OCI-LY1 (cell line): ENCODE measurements around the gene ESPNL.

Experiments
- H2AFZ ChIP-seq: fragments of 200-600 bp; sonication (generic), shearing (Covaris generic); 2 replicates; pipeline ENCODE4 v1.6.0; 2014; ENCODE audit warnings: antibody characterized with exemption, mild to moderate bottlenecking, low read length
- H3F3A ChIP-seq: fragments of 200-600 bp; sonication (generic), shearing (Covaris generic); 2 replicates; pipeline ENCODE4 v1.6.0; 2014; ENCODE audit warnings: mild to moderate bottlenecking, antibody characterized with exemption, low read length, moderate library complexity; ENCODE audit not compliant: insufficient read depth
- H3K27ac ChIP-seq: fragments of 200-600 bp; sonication (generic); 2 replicates; pipeline ENCODE4 v1.5.1; 2014; ENCODE audit warnings: low read length, mixed run types, mild to moderate bottlenecking, low read depth; ENCODE audit not compliant: poor library complexity, severe bottlenecking
- H3K27me3 ChIP-seq: fragments of 200-600 bp; sonication (generic); 2 replicates; pipeline ENCODE4 v1.6.0; 2014; ENCODE audit warnings: antibody characterized with exemption, mild to moderate bottlenecking, low read length, moderate library complexity; ENCODE audit not compliant: insufficient read depth
- H3K36me3 ChIP-seq: fragments of 200-600 bp; sonication (generic); 2 replicates; pipeline ENCODE4 v1.6.1; 2014; ENCODE audit warnings: mild to moderate bottlenecking, antibody characterized with exemption, low read length, moderate library complexity, mixed read lengths; ENCODE audit not compliant: insufficient read depth
- H3K4me1 ChIP-seq: fragments of 200-600 bp; sonication (generic); 2 replicates; pipeline ENCODE4 v1.5.1; 2014; ENCODE audit warnings: mild to moderate bottlenecking, low read length, moderate library complexity; ENCODE audit not compliant: insufficient read depth, severe bottlenecking
- H3K4me2 ChIP-seq: fragments of 200-600 bp; sonication (generic), shearing (Covaris generic); 2 replicates; pipeline ENCODE4 v1.6.1; 2014; ENCODE audit warnings: low read length
- H3K4me3 ChIP-seq: fragments of 200-600 bp; sonication (generic); 2 replicates; pipeline ENCODE4 v1.5.1; 2014; ENCODE audit warnings: low read length, low read depth, mild to moderate bottlenecking, mixed read lengths; ENCODE audit not compliant: poor library complexity, severe bottlenecking
- H3K79me2 ChIP-seq: fragments of 200-600 bp; shearing (Covaris generic); 2 replicates; pipeline ENCODE4 v1.6.1; 2016; ENCODE audit warnings: mixed run types, low read length, mixed read lengths; ENCODE audit not compliant: insufficient read depth
- H3K9ac ChIP-seq: fragments of 200-600 bp; sonication (generic), shearing (Covaris generic); 2 replicates; pipeline ENCODE4 v1.6.1; 2014; ENCODE audit warnings: mild to moderate bottlenecking, low read length, mixed read lengths
- H3K9me2 ChIP-seq: fragments of 200-600 bp; sonication (generic), shearing (Covaris generic); 2 replicates; pipeline ENCODE4 v1.6.1; 2014; ENCODE audit warnings: low read depth, mild to moderate bottlenecking, low read length, mixed read lengths
- H3K9me3 ChIP-seq: fragments of 200-600 bp; shearing (Covaris generic); 2 replicates; pipeline ENCODE4 v1.6.1; 2014; ENCODE audit warnings: low read length, mixed read lengths
- H4K20me1 ChIP-seq: fragments of 200-600 bp; sonication (generic), shearing (Covaris generic); 2 replicates; pipeline ENCODE4 v1.6.0; 2016; ENCODE audit warnings: mild to moderate bottlenecking, low read length; ENCODE audit not compliant: insufficient read depth
- CTCF ChIP-seq: fragments of 200-600 bp; sonication (generic), shearing (Covaris generic); IDR thresholded peaks from 2 replicates; pipeline ENCODE4 v1.5.1; 2017; ENCODE audit warnings: mild to moderate bottlenecking, antibody characterized with exemption, low read length, moderate library complexity, mixed read lengths
- EZH2 ChIP-seq: fragments of 200-600 bp; sonication (generic), shearing (Covaris generic); IDR thresholded peaks from 2 replicates; pipeline ENCODE4 v1.8.0; 2017; ENCODE audit warnings: borderline replicate concordance, mixed run types, mild to moderate bottlenecking, antibody characterized with exemption, low read length, moderate library complexity, mixed read lengths

Gene ESPNL

GRCh38 chr2:238123218-238123971 lies 23.3 kb downstream of the ESPNL start:
- Histone ChIP-seq H4K20me1 (no peaks in the 10 kb centered on the region), H3K27ac (no peak overlapping the region), H3K9ac (no peak overlapping the region), H3K9me3 (no peaks in the 10 kb centered on the region), H3K4me1 (no peaks in the 10 kb centered on the region), H3K27me3 (peaks cover 9% of the 10 kb centered on the region), H3F3A (no peaks in the 10 kb centered on the region), H3K79me2 (no peaks in the 10 kb centered on the region), H3K9me2 (no peaks in the 10 kb centered on the region), H3K4me3 (no peak overlapping the region), H3K36me3 (no peaks in the 10 kb centered on the region), H3K4me2 (no peak overlapping the region), H2AFZ (no peak overlapping the region)
- TF ChIP-seq EZH2 (no peak), CTCF (no peak)

- Histone ChIP-seq H3K9me2 (no peaks in the 10 kb centered on the region), H3K79me2 (no peaks in the 10 kb centered on the region), H3K9ac (no peak overlapping the region), H3F3A (no peaks in the 10 kb centered on the region), H4K20me1 (no peaks in the 10 kb centered on the region), H3K4me2 (no peak overlapping the region), H3K4me3 (no peak overlapping the region), H3K36me3 (no peaks in the 10 kb centered on the region), H2AFZ (no peak overlapping the region), H3K4me1 (no peaks in the 10 kb centered on the region), H3K27ac (no peak overlapping the region), H3K27me3 (peaks cover 9% of the 10 kb centered on the region), H3K9me3 (no peaks in the 10 kb centered on the region)
- TF ChIP-seq EZH2 (no peak), CTCF (no peak)
Observed at GRCh38 chr2:238123991-238124470, 23.9 kb downstream of the ESPNL start.

- H3K4me3 ChIP-seq, result no peak overlapping the region
- no peaks in the 10 kb centered on the region for H3K79me2 ChIP-seq
- H3K9ac ChIP-seq, result no peak overlapping the region
- no peak overlapping the region for H2AFZ ChIP-seq
- H3K27me3 ChIP-seq, result peaks cover 7% of the 10 kb centered on the region
- no peaks in the 10 kb centered on the region for H4K20me1 ChIP-seq
- no peaks in the 10 kb centered on the region for H3K9me3 ChIP-seq
- no peaks in the 10 kb centered on the region for H3F3A ChIP-seq
- no peaks in the 10 kb centered on the region for H3K9me2 ChIP-seq
- H3K36me3 ChIP-seq, result no peaks in the 10 kb centered on the region
- no peak for TF ChIP-seq EZH2
- TF ChIP-seq CTCF, result no peak
- no peak overlapping the region for H3K4me2 ChIP-seq
- H3K27ac ChIP-seq, result no peak overlapping the region
- no peaks in the 10 kb centered on the region for H3K4me1 ChIP-seq
Observed at GRCh38 chr2:238124488-238125126, 24.5 kb downstream of the ESPNL start.
